SK-N-MC (cell line): ENCODE results near the gene ARID4B.

Experiments used
- DNase-seq: peaks from one replicate; pipeline ENCODE4 v3.0.0-alpha.2; 2011; ENCODE audit warnings: low read depth, low spot score
- H3K27ac ChIP-seq: fragments of 200-600 bp; sonication (generic); 2 replicates; pipeline ENCODE4 v1.5.1; 2016; ENCODE audit warnings: mixed run types
- H3K36me3 ChIP-seq: fragments of 200-600 bp; sonication (generic); 2 replicates; pipeline ENCODE4 v1.6.1; 2017; ENCODE audit warnings: antibody characterized with exemption, low read length, mixed read lengths; ENCODE audit not compliant: insufficient read depth
- H3K4me3 ChIP-seq: fragments of 200-600 bp; sonication (generic); 2 replicates; pipeline ENCODE4 v1.5.1; 2016
- H3K9ac ChIP-seq: fragments of 200-600 bp; sonication (generic); 2 replicates; pipeline ENCODE4 v1.8.0; 2017; ENCODE audit warnings: mixed run types, mixed read lengths; ENCODE audit not compliant: insufficient read length
- H3K9me3 ChIP-seq: fragments of 200-600 bp; sonication (generic); 2 replicates; pipeline ENCODE4 v1.6.1; 2017; ENCODE audit warnings: low read depth, mild to moderate bottlenecking, antibody characterized with exemption, low read length, moderate library complexity, mixed read lengths
- EZH2 ChIP-seq: fragments of 200-600 bp; sonication (generic); IDR thresholded peaks from one replicate; pipeline ENCODE4 v1.6.1; 2017; ENCODE audit warnings: antibody characterized with exemption
- FOXP2 ChIP-seq: optimal IDR thresholded peaks from 2 replicates; pipeline ENCODE3; 2011; ENCODE audit warnings: mild to moderate bottlenecking, moderate library complexity; ENCODE audit not compliant: insufficient read depth; ENCODE audit errors: extremely low read length, control extremely low read depth
- POLR2AphosphoS5 ChIP-seq: IDR thresholded peaks from 2 replicates; pipeline ENCODE4 v1.6.1; 2012; ENCODE audit warnings: mild to moderate bottlenecking, low read depth, low read length, borderline replicate concordance

The ARID4B gene

DNA sequence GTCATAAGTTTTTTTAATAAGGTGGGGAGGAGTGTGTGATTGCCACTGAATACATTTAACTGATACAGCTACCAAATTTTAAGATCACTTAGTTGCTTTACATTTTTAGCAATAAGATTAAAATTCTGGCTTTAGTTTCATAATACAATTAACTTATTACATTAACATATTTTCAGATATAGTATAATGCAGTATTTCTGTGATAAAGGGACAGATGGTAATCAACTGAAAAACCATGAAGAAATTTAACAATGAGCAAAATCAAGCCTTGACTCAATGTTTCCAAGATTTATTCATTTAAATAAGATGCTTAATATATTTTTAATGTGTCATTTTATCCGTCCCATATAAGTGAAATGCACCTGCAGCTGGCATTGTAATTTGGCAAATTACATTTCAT, 203.3 kb downstream of the ARID4B start:
- no peak for TF ChIP-seq FOXP2
- TF ChIP-seq EZH2: no peak
- no peak for TF ChIP-seq POLR2AphosphoS5
- Histone ChIP-seq H3K27ac (no peak overlapping the region), H3K4me3 (no peak overlapping the region), H3K9ac (no peak overlapping the region), H3K36me3 (peaks cover 72% of the 10 kb centered on the region), H3K9me3 (no peaks in the 10 kb centered on the region)
- DNase-seq: no peak

DNA sequence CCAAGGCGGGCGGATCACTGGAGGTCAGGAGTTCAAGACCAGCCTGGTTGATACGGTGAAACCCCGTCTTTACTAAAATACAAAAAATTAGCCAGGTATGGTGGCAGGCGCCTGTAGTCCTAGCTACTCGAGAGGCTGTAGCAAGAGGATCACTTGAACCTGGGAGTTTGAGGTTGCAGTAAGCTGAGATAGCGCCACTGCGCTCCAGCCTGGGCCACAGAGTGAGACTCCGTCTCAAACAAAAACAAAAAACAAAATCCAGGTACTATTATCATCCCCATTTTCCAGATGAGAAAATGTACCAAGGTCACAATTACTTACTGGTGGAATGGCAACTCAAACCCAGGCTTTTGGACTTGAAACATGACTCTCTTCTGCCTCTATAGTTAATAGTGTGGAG, 203.9 kb downstream of the ARID4B start:
- Histone ChIP-seq H3K4me3 (no peak overlapping the region), H3K27ac (no peak overlapping the region), H3K36me3 (peaks cover 78% of the 10 kb centered on the region), H3K9ac (no peak overlapping the region), H3K9me3 (no peaks in the 10 kb centered on the region)
- DNase-seq: no peak
- TF ChIP-seq EZH2: no peak
- no peak for TF ChIP-seq FOXP2

GRCh38 chr1:235122348-235122747, 205.6 kb downstream of the ARID4B start:
- Histone ChIP-seq H3K27ac (no peak overlapping the region), H3K9ac (no peak overlapping the region), H3K36me3 (peaks cover 91% of the 10 kb centered on the region), H3K4me3 (no peak overlapping the region), H3K9me3 (no peaks in the 10 kb centered on the region)
- DNase-seq: no peak
- TF ChIP-seq POLR2AphosphoS5 (no peak), EZH2 (no peak), FOXP2 (no peak)
